OCI-LY1 (cell line): Measurements from ENCODE around the gene FUT8.

Experiments
- H2AFZ ChIP-seq: fragments of 200-600 bp; sonication (generic), shearing (Covaris generic); 2 replicates; pipeline ENCODE4 v1.6.0; 2014; ENCODE audit warnings: antibody characterized with exemption, mild to moderate bottlenecking, low read length
- H3F3A ChIP-seq: fragments of 200-600 bp; sonication (generic), shearing (Covaris generic); 2 replicates; pipeline ENCODE4 v1.6.0; 2014; ENCODE audit warnings: mild to moderate bottlenecking, antibody characterized with exemption, low read length, moderate library complexity; ENCODE audit not compliant: insufficient read depth
- H3K27ac ChIP-seq: fragments of 200-600 bp; sonication (generic); 2 replicates; pipeline ENCODE4 v1.5.1; 2014; ENCODE audit warnings: low read length, mixed run types, mild to moderate bottlenecking, low read depth; ENCODE audit not compliant: poor library complexity, severe bottlenecking
- H3K27me3 ChIP-seq: fragments of 200-600 bp; sonication (generic); 2 replicates; pipeline ENCODE4 v1.6.0; 2014; ENCODE audit warnings: antibody characterized with exemption, mild to moderate bottlenecking, low read length, moderate library complexity; ENCODE audit not compliant: insufficient read depth
- H3K36me3 ChIP-seq: fragments of 200-600 bp; sonication (generic); 2 replicates; pipeline ENCODE4 v1.6.1; 2014; ENCODE audit warnings: mild to moderate bottlenecking, antibody characterized with exemption, low read length, moderate library complexity, mixed read lengths; ENCODE audit not compliant: insufficient read depth
- H3K4me1 ChIP-seq: fragments of 200-600 bp; sonication (generic); 2 replicates; pipeline ENCODE4 v1.5.1; 2014; ENCODE audit warnings: mild to moderate bottlenecking, low read length, moderate library complexity; ENCODE audit not compliant: insufficient read depth, severe bottlenecking
- H3K4me2 ChIP-seq: fragments of 200-600 bp; sonication (generic), shearing (Covaris generic); 2 replicates; pipeline ENCODE4 v1.6.1; 2014; ENCODE audit warnings: low read length
- H3K4me3 ChIP-seq: fragments of 200-600 bp; sonication (generic); 2 replicates; pipeline ENCODE4 v1.5.1; 2014; ENCODE audit warnings: low read length, low read depth, mild to moderate bottlenecking, mixed read lengths; ENCODE audit not compliant: poor library complexity, severe bottlenecking
- H3K79me2 ChIP-seq: fragments of 200-600 bp; shearing (Covaris generic); 2 replicates; pipeline ENCODE4 v1.6.1; 2016; ENCODE audit warnings: mixed run types, low read length, mixed read lengths; ENCODE audit not compliant: insufficient read depth
- H3K9ac ChIP-seq: fragments of 200-600 bp; sonication (generic), shearing (Covaris generic); 2 replicates; pipeline ENCODE4 v1.6.1; 2014; ENCODE audit warnings: mild to moderate bottlenecking, low read length, mixed read lengths
- H3K9me2 ChIP-seq: fragments of 200-600 bp; sonication (generic), shearing (Covaris generic); 2 replicates; pipeline ENCODE4 v1.6.1; 2014; ENCODE audit warnings: low read depth, mild to moderate bottlenecking, low read length, mixed read lengths
- H3K9me3 ChIP-seq: fragments of 200-600 bp; shearing (Covaris generic); 2 replicates; pipeline ENCODE4 v1.6.1; 2014; ENCODE audit warnings: low read length, mixed read lengths
- H4K20me1 ChIP-seq: fragments of 200-600 bp; sonication (generic), shearing (Covaris generic); 2 replicates; pipeline ENCODE4 v1.6.0; 2016; ENCODE audit warnings: mild to moderate bottlenecking, low read length; ENCODE audit not compliant: insufficient read depth
- CTCF ChIP-seq: fragments of 200-600 bp; sonication (generic), shearing (Covaris generic); IDR thresholded peaks from 2 replicates; pipeline ENCODE4 v1.5.1; 2017; ENCODE audit warnings: mild to moderate bottlenecking, antibody characterized with exemption, low read length, moderate library complexity, mixed read lengths
- EZH2 ChIP-seq: fragments of 200-600 bp; sonication (generic), shearing (Covaris generic); IDR thresholded peaks from 2 replicates; pipeline ENCODE4 v1.8.0; 2017; ENCODE audit warnings: borderline replicate concordance, mixed run types, mild to moderate bottlenecking, antibody characterized with exemption, low read length, moderate library complexity, mixed read lengths

Gene FUT8

GRCh38 chr14:65370801-65371248 lies 41.7 kb upstream of the FUT8 start:
- no peaks in the 10 kb centered on the region for H3F3A ChIP-seq
- H3K36me3 ChIP-seq = no peaks in the 10 kb centered on the region; the same call in 1 of the 2 replicates
- H3K4me2 ChIP-seq = no peak overlapping the region
- no peaks in the 10 kb centered on the region for H3K9me3 ChIP-seq
- H4K20me1 ChIP-seq = no peaks in the 10 kb centered on the region
- TF ChIP-seq EZH2 = no peak
- no peak for TF ChIP-seq CTCF
- no peaks in the 10 kb centered on the region for H3K9me2 ChIP-seq
- H3K27me3 ChIP-seq = no peaks in the 10 kb centered on the region
- peaks cover 8% of the 10 kb centered on the region for H3K4me1 ChIP-seq
- no peak overlapping the region for H3K4me3 ChIP-seq
- H2AFZ ChIP-seq = no peak overlapping the region
- no peak overlapping the region for H3K27ac ChIP-seq
- H3K9ac ChIP-seq = no peak overlapping the region
- no peaks in the 10 kb centered on the region for H3K79me2 ChIP-seq

GRCh38 chr14:65371784-65372183 lies 40.7 kb upstream of the FUT8 start:
- TF ChIP-seq CTCF (no peak), EZH2 (no peak)
- Histone ChIP-seq H3K27me3 (no peaks in the 10 kb centered on the region), H3K4me3 (no peak overlapping the region), H3F3A (no peaks in the 10 kb centered on the region), H3K79me2 (no peaks in the 10 kb centered on the region), H3K4me1 (peaks cover 8% of the 10 kb centered on the region), H3K9me2 (no peaks in the 10 kb centered on the region), H2AFZ (no peak overlapping the region), H3K36me3 (no peaks in the 10 kb centered on the region; the same call in 1 of the 2 replicates), H3K27ac (no peak overlapping the region), H3K4me2 (no peak overlapping the region), H3K9ac (no peak overlapping the region), H3K9me3 (no peaks in the 10 kb centered on the region), H4K20me1 (no peaks in the 10 kb centered on the region)

GRCh38 chr14:65373016-65373670 lies 39.4 kb upstream of the FUT8 start:
- Histone ChIP-seq H3K9ac (no peak overlapping the region), H3K4me2 (no peak overlapping the region), H3F3A (no peaks in the 10 kb centered on the region), H3K9me2 (no peaks in the 10 kb centered on the region), H4K20me1 (no peaks in the 10 kb centered on the region), H3K36me3 (no peaks in the 10 kb centered on the region; the same call in 1 of the 2 replicates), H3K27me3 (no peaks in the 10 kb centered on the region), H3K27ac (no peak overlapping the region), H3K79me2 (no peaks in the 10 kb centered on the region), H2AFZ (no peak overlapping the region), H3K4me1 (peaks cover 14% of the 10 kb centered on the region), H3K4me3 (no peak overlapping the region), H3K9me3 (no peaks in the 10 kb centered on the region)
- TF ChIP-seq EZH2 (no peak), CTCF (no peak)
